Measurements from ENCODE around the gene RUNX2. TPM values are rescaled to one million over a fixed set of nuclear protein-coding genes. Genes with fewer than 3 reads are reported as not detected.
A peak's percentile ranks its signal among the peaks of the same experiment; 100 is the strongest.

Gene RUNX2
- total and polyA plus RNA-seq, 10 donors, result 0.86 to 9.4 (median 6.6) TPM

GRCh38 chr6:45441851-45442453 lies 113.8 kb downstream of the RUNX2 start:
- Histone ChIP-seq H3K4me1 (peaks cover 2 to 75% (median 35%) of the 10 kb centered on the region in 6 donors), H3K36me3 (no peaks in the 10 kb centered on the region), H3K9me3 (no peaks in the 10 kb centered on the region), H3K4me3 (no peak overlapping the region), H3K27ac (peak overlapping the region in 2 of 8 donors; percentile 4 to 5), H3K27me3 (replicated peaks in 1 of 7) (no peaks in the 10 kb centered on the region)
- DNase-seq, result no peak
- TF ChIP-seq POLR2A (IDR thresholded peaks at IDR 0.05), result no peak
- TF ChIP-seq, protein P1, sequence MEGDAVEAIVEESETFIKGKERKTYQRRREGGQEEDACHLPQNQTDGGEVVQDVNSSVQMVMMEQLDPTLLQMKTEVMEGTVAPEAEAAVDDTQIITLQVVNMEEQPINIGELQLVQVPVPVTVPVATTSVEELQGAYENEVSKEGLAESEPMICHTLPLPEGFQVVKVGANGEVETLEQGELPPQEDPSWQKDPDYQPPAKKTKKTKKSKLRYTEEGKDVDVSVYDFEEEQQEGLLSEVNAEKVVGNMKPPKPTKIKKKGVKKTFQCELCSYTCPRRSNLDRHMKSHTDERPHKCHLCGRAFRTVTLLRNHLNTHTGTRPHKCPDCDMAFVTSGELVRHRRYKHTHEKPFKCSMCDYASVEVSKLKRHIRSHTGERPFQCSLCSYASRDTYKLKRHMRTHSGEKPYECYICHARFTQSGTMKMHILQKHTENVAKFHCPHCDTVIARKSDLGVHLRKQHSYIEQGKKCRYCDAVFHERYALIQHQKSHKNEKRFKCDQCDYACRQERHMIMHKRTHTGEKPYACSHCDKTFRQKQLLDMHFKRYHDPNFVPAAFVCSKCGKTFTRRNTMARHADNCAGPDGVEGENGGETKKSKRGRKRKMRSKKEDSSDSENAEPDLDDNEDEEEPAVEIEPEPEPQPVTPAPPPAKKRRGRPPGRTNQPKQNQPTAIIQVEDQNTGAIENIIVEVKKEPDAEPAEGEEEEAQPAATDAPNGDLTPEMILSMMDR (IDR thresholded peaks at IDR 0.05 in 8 of 11, conservative IDR thresholded peaks at IDR 0.05 in 3 of 11), result no peak
- no peak for TF ChIP-seq POLR2AphosphoS5 (IDR thresholded peaks at IDR 0.05)
- 69 to 82% (median 77%) methylated on average over 6 of the region's 6 CpGs for WGBS, 5 donors
- intact Hi-C loops (cut with DNase I; ENCODE audit: low total_unique reads), result no loop called here

DNA sequence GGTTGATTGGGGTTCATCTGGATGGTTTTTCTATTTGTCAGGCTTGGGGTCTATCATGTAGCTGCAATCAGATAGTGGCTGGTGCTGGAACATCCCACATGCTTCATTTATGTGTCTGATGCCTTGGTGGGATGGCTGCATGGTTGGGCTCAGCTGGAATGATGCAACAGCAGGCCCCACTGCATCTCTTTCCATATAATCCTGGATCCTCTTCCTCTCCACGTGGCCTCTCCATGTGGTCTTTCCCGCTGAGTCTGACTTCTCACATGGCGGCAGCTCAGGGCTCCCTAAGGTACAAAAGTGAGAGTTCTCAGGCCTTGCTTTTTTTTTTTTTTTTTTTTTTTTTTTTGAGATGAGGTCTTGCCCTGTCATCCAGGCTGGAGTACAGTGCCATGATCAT lies 114.6 kb downstream of the RUNX2 start:
- TF ChIP-seq POLR2A (IDR thresholded peaks at IDR 0.05) (no peak), POLR2AphosphoS5 (IDR thresholded peaks at IDR 0.05) (no peak)
- TF ChIP-seq, protein P1 (IDR thresholded peaks at IDR 0.05 in 8 of 11, conservative IDR thresholded peaks at IDR 0.05 in 3 of 11), result no peak
- H3K36me3 ChIP-seq, result no peaks in the 10 kb centered on the region
- no peaks in the 10 kb centered on the region for H3K9me3 ChIP-seq
- H3K4me1 ChIP-seq, result peaks cover 0 to 75% (median 36%) of the 10 kb centered on the region in 6 donors
- H3K27ac ChIP-seq, result no peak overlapping the region
- no peaks in the 10 kb centered on the region for H3K27me3 ChIP-seq (replicated peaks in 1 of 7)
- WGBS, 5 donors, result 78 to 95% (median 87%) methylated on average over 3 of the region's 3 CpGs
- intact Hi-C loops (cut with DNase I; ENCODE audit: low total_unique reads), result no loop called here
- DNase-seq, result no peak
- no peak overlapping the region for H3K4me3 ChIP-seq

DNA sequence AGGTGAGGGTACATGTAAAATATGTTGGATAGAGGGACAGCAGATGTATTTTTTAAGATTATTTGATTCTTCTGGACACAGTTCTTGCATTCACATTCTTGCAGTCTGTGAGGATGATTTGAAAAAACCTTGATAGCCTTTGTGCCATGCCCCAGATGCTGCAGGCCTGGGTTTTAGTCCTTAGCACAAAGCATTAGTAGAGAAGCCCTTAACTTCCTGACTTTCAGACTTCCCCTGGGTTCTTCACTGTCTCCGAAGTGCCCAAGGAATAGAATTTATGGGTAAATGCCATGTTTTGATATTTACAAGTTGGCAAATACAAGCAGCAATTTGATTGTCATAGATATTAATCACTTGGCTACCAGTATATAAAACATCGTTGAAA lies 117.2 kb downstream of the RUNX2 start:
- no peak for DNase-seq
- intact Hi-C loops (cut with DNase I; ENCODE audit: low total_unique reads), result no loop called here
- Histone ChIP-seq H3K4me1 (peaks cover 4 to 78% (median 33%) of the 10 kb centered on the region in 6 donors), H3K9me3 (no peaks in the 10 kb centered on the region), H3K36me3 (no peaks in the 10 kb centered on the region), H3K27ac (peak overlapping the region in 7 of 8 donors; percentile 61 to 88 (median 69)), H3K27me3 (replicated peaks in 1 of 7) (no peaks in the 10 kb centered on the region), H3K4me3 (peak overlapping the region in 1 of 8 donors; percentile 44)
- TF ChIP-seq POLR2AphosphoS5 (IDR thresholded peaks at IDR 0.05), result no peak
- no peak for TF ChIP-seq POLR2A (IDR thresholded peaks at IDR 0.05)
- TF ChIP-seq, protein P1 (IDR thresholded peaks at IDR 0.05 in 8 of 11, conservative IDR thresholded peaks at IDR 0.05 in 3 of 11), result no peak
- WGBS, 5 donors, result 8 to 14% (median 13%) methylated on average over 2 of the region's 2 CpGs

- intact Hi-C loops (cut with DNase I; ENCODE audit: low total_unique reads), result no loop called here
- H3K27ac ChIP-seq, result peak overlapping the region in 7 of 8 donors; percentile 61 to 88 (median 69)
- TF ChIP-seq POLR2AphosphoS5 (IDR thresholded peaks at IDR 0.05) (peak in 1 of 3 donors; percentile 92), POLR2A (IDR thresholded peaks at IDR 0.05) (no peak)
- TF ChIP-seq, protein P1 (IDR thresholded peaks at IDR 0.05 in 8 of 11, conservative IDR thresholded peaks at IDR 0.05 in 3 of 11), result no peak
- no peaks in the 10 kb centered on the region for H3K27me3 ChIP-seq (replicated peaks in 1 of 7)
- H3K4me1 ChIP-seq, result peaks cover 4 to 78% (median 33%) of the 10 kb centered on the region in 6 donors
- no peaks in the 10 kb centered on the region for H3K9me3 ChIP-seq
- H3K4me3 ChIP-seq, result peak overlapping the region in 1 of 8 donors; percentile 44
- WGBS, 5 donors, result 13 to 32% (median 19%) methylated on average over 9 of the region's 9 CpGs
- no peak for DNase-seq
- H3K36me3 ChIP-seq, result no peaks in the 10 kb centered on the region
These were observed 117.8 kb downstream of the RUNX2 start for GRCh38 chr6:45445749-45446549.

Measured in spleen (tissue), 11 donors.